Hematopoietic multipotent progenitor cell treated with erythropoietin and hydrocortisone succinate and interleukin-3 and kit ligand, for 8 days (in vitro differentiated cells): ENCODE measurements around the gene KLHL12.

ENCODE experiments used
- DNase-seq: peaks from one replicate; pipeline ENCODE4 v3.0.0-alpha.2; 2015

KLHL12 gene

GRCh38 chr1:202926581-202927491 is at the start of gene KLHL12:
TSS of gene KLHL12 (minus strand) at chr1:202927234. CDS start at chr1:202925162, 2,072 bp downstream.
- peak; percentile 96 for DNase-seq

- DNase-seq: no peak
Observed at GRCh38 chr1:202976633-202977032, 49.6 kb upstream of the KLHL12 start.

DNA sequence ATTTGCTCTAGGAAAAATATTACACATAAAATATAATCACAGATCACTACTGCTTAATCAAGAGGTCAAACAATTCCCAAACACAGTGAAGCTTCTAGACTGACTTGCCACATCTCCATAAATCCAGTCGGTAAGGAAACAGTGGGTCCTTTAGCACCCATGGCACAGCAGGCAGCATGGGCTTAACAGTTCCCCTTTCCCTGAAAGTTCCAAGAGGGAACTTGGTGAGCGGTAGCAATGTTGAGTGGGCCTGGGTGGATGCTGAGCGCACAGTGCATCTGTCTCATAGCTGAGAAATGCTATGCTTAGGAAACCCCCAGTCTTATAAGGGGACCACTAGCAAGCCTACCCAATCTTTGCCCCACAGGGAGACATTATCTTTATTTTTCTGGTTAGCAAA is 47.8 kb upstream of the KLHL12 start:
- DNase-seq: no peak

DNA sequence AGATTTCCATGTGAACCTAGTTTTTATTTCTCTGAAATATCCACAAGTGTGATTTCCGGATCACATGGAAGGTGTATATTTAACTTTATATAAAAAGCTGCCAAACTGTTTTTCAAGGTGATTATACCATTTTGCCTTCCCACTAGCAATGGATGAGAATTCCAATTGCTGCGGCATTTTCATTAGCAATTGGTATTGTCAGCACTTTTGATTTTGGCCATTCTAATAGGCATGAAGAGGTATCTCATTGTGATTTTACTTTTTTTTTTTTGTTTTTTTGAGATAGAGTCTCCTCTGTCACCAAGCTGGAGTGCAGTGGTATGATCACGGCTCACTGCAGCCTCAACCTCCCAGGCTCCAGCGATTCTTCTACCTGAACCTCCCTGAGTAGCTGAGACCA is 45.0 kb upstream of the KLHL12 start:
- no peak for DNase-seq

DNA sequence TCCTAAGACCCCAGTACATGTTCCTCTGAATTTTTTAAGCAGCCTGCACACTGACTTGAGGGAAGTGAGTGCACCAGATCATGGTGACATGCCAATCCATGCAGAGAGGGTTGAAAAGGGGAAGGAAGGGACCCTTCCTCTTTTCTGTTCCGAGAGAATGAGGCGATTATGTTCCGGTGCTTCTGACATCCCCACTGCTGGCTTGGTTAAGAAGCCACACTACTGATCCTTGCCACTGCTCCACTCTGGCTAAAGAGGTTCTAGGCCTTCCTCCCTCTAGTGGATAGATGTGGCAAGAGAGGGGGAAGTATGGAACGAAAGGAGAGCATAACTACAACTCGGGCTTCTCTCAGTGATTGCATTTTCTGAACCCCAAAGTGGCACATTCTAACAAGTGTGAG is 41.9 kb upstream of the KLHL12 start:
- DNase-seq: peak; percentile 94

DNA sequence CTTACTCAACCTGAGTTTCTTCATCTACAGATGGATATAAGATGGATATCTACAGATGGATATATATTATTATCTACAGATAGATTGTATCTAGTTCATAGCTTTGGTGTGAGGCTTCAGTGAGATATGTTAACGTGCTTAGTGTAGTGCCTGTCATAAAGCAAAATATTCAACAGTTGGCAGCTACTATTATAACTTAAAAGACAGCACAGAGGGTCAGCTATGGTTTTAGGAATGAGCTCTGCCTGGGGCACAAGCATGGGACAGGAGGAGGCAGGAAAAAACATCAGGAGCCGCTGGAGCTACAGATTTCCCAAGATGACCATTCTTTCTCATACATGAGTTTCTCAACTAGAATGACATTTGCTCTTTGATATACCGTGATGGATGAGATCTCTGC is 41.3 kb upstream of the KLHL12 start:
- no peak for DNase-seq

DNA sequence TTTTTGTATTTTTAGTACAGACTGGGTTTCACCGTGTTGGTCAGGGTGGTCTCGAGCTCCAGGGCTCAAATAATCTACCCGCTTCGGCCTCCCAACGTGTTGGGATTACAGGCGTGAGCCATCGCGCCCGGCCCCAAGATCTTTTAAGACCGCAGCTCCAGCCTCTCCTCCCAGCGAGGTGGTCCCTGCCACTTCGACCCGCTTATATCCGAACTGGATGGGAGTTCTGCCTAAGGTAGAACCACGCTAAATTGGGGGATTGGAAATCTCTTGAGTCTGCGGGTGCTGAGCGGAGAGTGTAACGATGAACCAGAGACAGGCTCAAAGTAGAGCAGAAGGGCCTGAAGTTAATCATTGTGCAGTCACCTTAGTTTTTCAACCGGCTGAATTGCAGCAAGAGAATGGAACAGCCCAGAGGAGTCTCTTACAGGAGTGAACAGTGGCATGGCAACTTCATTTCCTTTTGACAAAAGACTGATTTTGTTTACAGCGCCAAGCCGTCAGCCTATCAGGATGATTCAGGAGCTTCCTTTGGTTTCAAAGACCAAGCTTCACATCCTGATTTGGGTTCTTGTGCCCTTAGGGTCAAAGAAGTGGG is 40.7 kb upstream of the KLHL12 start:
- peak; percentile 57 for DNase-seq

GRCh38 chr1:202966006-202966898 is 39.2 kb upstream of the KLHL12 start:
- DNase-seq: no peak

- DNase-seq: no peak
Observed at GRCh38 chr1:202965422-202965821, 38.4 kb upstream of the KLHL12 start.

DNA sequence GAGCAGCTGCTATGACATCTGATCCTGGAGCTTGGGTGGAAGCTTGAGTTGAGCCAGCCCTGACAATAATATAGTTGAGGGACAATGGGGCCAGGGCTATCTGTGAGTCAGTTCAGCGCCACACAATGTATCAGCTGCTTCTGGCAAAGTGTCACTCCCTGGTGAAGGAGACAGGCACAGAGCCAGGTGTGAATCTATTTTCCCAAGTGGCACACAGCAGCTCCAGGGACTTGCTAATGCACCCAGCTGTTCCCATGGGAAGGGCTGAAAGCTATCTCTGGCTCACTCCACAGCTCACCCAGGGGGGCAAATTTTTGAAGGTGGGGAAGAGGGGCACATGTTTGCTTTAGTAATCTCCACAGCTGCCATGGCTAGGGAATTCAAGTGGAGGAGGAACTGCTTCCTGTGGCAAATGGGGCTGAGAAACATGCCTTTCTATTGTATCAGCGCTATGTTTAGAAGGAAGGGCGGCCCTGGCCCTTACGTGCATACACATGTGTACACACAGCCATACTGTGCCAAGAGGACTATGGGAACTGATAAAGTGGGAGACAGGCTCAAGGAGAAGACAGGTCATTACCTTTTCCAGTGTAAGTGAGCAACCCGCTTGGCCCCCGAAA is 37.9 kb upstream of the KLHL12 start:
- no peak for DNase-seq

DNA sequence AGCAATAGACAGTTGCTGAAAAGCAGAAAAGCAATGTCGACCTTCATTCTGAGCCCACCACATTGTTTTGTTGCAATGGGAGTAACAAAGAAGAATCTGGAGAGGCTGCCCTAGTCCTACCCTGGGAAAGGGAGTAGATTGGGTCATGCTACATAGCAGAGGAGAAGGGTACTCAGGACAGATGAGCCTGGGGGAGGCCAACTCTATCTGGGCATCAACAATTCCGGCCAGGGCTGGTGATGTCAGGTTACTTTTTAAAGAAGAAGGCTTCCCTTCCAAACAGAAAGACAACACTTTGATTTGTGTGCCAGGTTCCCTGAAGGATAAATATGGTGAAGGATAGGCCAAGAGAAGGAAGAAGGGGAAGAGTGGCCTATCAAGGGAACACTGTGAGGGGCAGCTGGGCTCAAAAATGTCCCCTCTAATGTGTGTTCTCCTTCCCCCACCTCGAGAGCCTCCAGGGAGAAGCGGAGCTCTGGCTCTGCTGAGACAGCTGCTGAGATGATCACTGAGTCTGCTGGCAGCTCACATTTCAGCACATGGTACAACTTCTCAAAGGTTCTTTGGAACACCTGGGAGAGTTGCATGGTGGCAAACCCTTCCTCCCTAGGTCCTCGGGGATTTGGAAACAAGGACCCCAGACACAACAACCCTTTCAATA is 34.3 kb upstream of the KLHL12 start:
- DNase-seq: no peak

DNA sequence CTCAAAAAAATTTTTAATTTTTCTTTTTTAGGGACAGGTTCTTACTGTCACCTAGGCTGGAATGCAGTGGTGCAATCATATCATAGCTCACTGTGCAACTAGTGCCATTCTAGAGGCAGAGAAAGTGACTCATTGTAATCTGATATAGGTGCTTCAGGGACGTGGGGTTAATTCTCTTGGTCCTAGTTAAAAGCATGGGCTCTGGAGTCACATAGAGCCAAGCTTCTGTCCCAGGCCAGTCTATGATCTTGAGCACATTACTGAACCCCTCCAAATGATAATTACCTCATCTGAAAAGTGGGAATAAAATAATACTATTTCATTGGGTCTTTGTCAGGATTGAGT is 32.2 kb upstream of the KLHL12 start:
- DNase-seq: peak; percentile 39

DNA sequence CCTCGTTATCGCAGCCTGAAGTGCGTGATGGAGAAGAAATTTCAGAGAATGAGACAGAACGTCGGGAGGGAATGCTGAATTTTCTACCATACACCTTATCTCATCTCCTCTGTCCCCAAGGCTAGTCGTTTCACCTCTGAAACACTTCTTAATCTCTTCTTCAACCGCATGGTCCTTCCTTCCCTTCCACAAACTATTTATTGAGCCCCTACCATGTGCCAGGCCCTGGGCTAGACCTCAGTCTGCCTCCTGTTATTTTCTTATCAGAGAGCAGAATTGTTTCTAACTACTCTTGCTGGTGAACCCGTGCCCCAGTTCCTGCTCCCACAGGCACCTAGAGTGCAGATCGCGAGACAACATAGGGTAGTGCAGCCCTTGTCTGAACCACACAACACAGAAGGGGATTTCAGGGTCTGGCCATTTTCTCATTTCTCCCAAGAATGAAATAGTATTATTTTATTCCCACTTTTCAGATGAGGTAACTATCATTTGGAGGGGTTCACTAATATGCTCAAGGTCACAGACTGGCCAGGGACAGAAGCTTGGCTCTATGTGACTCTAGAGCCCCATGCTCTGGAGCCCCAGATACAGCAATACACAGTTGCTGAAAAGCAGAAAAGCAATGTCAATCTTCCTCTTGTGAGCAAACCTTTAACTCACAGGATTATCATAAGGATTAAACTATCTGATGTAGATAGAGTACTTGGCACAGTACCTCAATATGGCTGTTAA is 31.7 kb upstream of the KLHL12 start:
- DNase-seq: peak; percentile 73

DNA sequence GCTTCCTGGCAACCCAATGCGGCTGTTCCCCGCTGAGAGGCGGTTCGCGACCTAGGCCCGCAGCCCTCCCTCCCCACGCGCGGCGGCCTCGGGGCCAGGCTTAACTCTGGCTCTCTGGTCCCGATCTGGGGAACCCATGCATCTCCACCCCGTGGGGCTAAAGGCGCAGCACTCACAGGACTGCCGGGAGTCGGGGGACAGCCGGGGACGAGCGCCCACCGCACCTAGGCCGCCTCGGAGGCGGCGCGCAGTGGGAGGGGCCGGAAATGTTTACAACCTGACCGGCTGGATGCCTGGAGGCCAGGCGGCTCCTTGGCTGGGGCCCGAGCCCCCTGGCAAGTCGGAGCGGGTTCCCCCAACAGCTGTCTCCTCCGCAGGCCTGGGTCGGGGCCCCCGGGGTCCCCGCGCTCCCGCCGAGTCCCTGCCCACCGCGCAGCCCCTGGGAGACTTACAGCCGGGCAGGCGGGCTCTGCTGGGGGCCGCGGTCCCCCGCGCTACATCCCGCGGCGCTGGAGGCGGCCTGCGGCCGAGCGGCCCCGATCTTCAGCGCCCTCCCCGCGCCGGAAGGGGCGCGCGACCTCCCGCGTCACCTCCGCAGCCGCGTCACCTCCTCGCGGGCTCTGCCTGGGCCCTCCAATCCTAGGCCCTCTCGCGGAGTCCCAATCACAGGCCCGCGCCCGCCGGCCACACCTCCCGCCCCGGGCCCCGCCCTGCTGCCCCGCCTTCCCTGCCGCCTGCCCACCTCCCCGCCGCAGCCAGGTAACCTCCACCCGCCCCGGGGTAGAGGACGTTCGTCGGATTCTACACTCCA is 30.9 kb upstream of the KLHL12 start, which contains the start of gene ADIPOR1:
TSS of gene ADIPOR1 (minus strand) at position 580 of the 811 bp plus-strand sequence. CDS start 7,242 bp downstream, outside the sequence.
- peak; percentile 88 for DNase-seq

GRCh38 chr1:202956969-202957368 is 29.9 kb upstream of the KLHL12 start:
- no peak for DNase-seq

- no peak for DNase-seq
Observed at GRCh38 chr1:202954057-202954745, 27.2 kb upstream of the KLHL12 start.

DNA sequence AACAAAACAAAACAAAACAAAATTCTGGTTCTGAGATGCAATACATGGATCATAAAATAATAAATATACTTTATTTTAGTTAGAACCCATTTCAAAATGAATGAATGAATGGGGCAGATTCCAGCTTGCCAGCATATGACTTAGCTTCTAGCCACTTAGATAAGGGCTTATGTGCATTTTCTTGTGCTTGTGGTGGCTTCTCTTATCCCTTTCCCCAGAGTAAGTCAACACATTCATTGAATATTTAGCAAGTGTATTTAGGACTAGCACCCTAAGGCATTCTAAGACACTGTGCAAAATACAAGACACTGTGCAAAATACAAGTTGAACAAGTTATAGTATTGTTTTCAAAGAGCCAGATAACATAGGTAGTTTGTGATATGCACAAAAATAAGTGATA is 26.4 kb upstream of the KLHL12 start:
- DNase-seq: peak; percentile 36

DNA sequence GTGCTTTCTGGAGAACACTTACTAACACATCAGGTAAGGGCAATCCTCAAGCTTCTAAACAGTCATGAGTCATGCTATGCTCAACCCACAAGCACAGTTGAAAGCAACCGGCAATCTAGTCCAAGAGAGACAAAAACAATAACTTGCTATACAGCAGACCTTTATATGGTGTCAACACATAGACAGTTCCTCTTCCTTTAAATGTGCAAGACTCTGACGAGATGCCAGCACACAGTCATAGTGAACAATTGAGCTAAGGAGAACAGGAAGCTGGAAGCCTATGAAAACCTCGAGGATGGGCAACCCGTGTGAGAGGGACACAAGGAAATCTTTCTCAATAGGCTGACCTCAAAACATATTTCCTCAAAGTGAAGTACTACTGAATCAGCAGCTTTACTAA is 25.8 kb upstream of the KLHL12 start:
- DNase-seq: peak; percentile 36

DNA sequence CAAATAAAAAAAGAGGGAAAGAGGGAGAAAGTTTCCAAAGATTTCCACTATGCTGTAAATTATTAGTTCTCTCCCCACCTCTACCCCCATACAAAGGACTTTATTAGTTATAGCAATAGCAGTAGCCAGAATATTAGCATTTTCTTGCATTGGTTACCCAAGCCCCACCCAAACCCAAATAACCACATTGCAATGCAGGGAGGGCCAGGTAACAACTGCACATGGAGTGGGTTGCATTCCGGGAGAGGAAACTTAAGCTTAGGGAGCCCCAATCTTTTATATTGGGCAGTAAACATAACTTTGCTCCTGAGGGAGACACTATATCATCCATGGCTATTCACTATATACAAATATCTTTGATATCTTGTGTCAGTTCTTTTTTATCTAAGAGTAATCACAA is 25.1 kb upstream of the KLHL12 start:
- DNase-seq: no peak

- DNase-seq: no peak
Observed at GRCh38 chr1:202951437-202951836, 24.4 kb upstream of the KLHL12 start.
